GM12892 (cell line): ENCODE results near the gene MEPCE.

Experiments used
- POLR2A ChIP-seq: IDR thresholded peaks from 2 replicates; pipeline ENCODE4 v1.6.1; 2011; ENCODE audit warnings: low read depth, low read length, control low read depth
- POLR2AphosphoS5 ChIP-seq: IDR thresholded peaks from 2 replicates; pipeline ENCODE4 v1.6.1; 2011; ENCODE audit warnings: low read depth, low read length, control low read depth
- TAF1 ChIP-seq: IDR thresholded peaks from 2 replicates; pipeline ENCODE4 v1.6.1; 2011; ENCODE audit warnings: low read depth, mild to moderate bottlenecking, control low read depth, low read length, borderline replicate concordance

- TF ChIP-seq POLR2AphosphoS5, result no peak
- TF ChIP-seq TAF1, result no peak
- TF ChIP-seq POLR2A, result no peak
Measured at GRCh38 chr7:100427762-100428198, 1.9 kb upstream of the MEPCE start.
